ENCODE measurements around the gene NAXD. TPM values are rescaled to one million over a fixed set of nuclear protein-coding genes. Genes with fewer than 3 reads are reported as not detected.

Gene NAXD
- total RNA-seq, 1 experiment from 2014 or later = 32.1 TPM

GRCh38 chr13:110649551-110649950 lies 34.2 kb downstream of the NAXD start:
- Histone ChIP-seq H3K9ac (ENCODE audit: low read length) (no peak overlapping the region), H2AFZ (ENCODE audit: low read depth, low read length, poor library complexity, severe bottlenecking) (no peak overlapping the region), H4K20me1 (ENCODE audit: insufficient read depth) (no peaks in the 10 kb centered on the region), H3K79me2 (ENCODE audit: insufficient read depth, low read length) (no peaks in the 10 kb centered on the region), H3K27me3 (ENCODE audit: insufficient read depth, low read length) (no peaks in the 10 kb centered on the region), H3K36me3 (ENCODE audit: control insufficient read depth in 1 of 2, insufficient read depth in 2 of 2, low read length in 2 of 2) (peaks cover 0 to 2% of the 10 kb centered on the region in 2 experiments; a peak in 2 of 4 replicates), H3K4me1 (ENCODE audit: control insufficient read depth in 1 of 2, insufficient read depth in 2 of 2, low read length in 2 of 2) (no peaks in the 10 kb centered on the region), H3K9me3 (ENCODE audit: control insufficient read depth in 1 of 2, insufficient read depth in 1 of 2, low read depth in 1 of 2, low read length in 2 of 2) (no peaks in the 10 kb centered on the region), H3K4me3 (replicated peaks in 1 of 2; ENCODE audit: low read depth in 1 of 2, low read length in 2 of 2) (no peak overlapping the region), H3K27ac (ENCODE audit: low read depth, low read length) (no peak overlapping the region), H3K4me2 (ENCODE audit: low read length) (no peak overlapping the region), H3K9me2 (ENCODE audit: insufficient read depth) (no peaks in the 10 kb centered on the region)
- RAD21 ChIA-PET (ENCODE audit: low non-redundant PET in 1 of 2, low total read pairs in 2 of 2, uncharacterized antibody in 2 of 2, unreplicated experiment in 2 of 2) = no interaction called here
- no TSS peak for BruUV-seq (replicated peaks)
- no peak for DNase-seq (ENCODE audit: low read depth, low spot score)
- POLR2A ChIA-PET = no interaction called here
- no peak for TF ChIP-seq CBX3 (IDR thresholded peaks at IDR 0.05; ENCODE audit: low read depth)
- no peak for TF ChIP-seq EZH2phosphoT487 (IDR thresholded peaks at IDR 0.05; ENCODE audit: borderline replicate concordance)
- TF ChIP-seq CTCF (IDR thresholded peaks at IDR 0.05 in 2 of 3, conservative IDR thresholded peaks at IDR 0.05 in 1 of 3; ENCODE audit: borderline replicate concordance in 1 of 3, insufficient read depth in 1 of 3, low read depth in 2 of 3, low read length in 2 of 3) = no peak
- no peak for TF ChIP-seq SP1 (IDR thresholded peaks at IDR 0.05; ENCODE audit: low read depth)
- TF ChIP-seq TCF7L2 (IDR thresholded peaks at IDR 0.05; ENCODE audit: borderline replicate concordance, extremely low read depth, insufficient read depth, insufficient read length) = no peak
- TF ChIP-seq ZNF274 (IDR thresholded peaks at IDR 0.05; ENCODE audit: low read depth, low read length) = no peak
- no peak for TF ChIP-seq EGR1 (IDR thresholded peaks at IDR 0.05; ENCODE audit: low read depth)
- TF ChIP-seq ELF1 (IDR thresholded peaks at IDR 0.05; ENCODE audit: borderline replicate concordance, low read depth) = no peak
- TF ChIP-seq ZBTB33 (IDR thresholded peaks at IDR 0.05; ENCODE audit: extremely low read depth, insufficient replicate concordance, low read length) = no peak
- ATAC-seq = no peak
- CTCF ChIA-PET = no interaction called here
- intact Hi-C loops (cut with micrococcal nuclease) = no loop called here

All from HCT116 (cell line).